GM21529 (cell line): ENCODE data around the gene GRIK1.

Experiments
- ATAC-seq: cut with Tn5 transposase; IDR thresholded peaks from one replicate; pipeline ENCODE4 v1.9.1; 2021; ENCODE audit not compliant: unreplicated experiment

GRIK1 gene

DNA sequence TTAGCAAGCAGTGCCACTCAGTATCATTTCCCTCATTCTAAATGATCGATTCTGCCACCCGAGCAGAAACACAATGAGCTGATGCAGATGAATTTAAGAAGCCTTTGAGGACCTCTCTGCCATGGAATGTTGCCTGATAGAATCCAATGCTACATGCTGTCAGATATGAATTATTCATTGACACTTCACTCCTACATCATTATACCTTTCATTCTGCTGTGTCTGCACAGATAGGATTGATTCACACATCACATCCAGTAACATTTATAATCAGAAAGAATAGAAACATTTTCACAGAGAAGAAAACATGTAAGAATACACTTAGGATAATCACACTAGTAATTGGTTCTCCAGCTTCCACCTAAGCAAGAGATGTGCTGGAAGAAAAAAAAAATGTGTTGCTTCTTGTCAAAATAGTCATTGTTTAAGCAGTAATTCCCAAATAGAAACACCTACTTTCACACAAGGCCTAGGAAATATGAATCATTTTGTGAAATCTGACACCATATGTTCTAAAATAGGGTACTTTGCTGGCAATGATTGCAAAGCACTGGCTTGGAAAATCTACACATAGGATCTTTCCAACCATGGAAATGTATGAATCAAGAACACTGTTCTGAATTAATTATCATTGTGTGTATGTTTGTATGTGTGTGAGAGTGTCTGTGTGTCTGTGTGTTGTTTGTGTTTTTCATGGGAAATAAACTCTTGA is 110.1 kb downstream of the GRIK1 start:
- ATAC-seq: no peak

DNA sequence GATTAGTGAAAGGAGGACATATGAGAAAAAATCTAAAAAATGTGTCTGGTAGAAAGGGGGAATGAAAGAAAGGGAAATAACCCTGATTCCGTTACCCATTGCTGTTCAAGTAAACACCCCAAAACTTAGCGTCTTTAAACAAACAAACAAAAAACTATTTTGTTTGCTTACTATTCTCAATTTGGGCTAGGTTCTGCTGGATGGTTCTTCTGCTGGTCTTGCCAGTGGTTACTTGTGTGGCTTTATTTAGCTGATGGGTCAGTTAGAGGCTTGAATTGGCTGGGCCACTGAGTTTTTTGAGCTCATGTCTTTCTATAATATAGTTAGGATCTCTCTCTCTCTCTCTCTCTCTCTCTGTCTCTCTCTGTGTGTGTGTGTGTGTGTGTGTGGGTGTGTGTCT is 112.1 kb downstream of the GRIK1 start:
- no peak for ATAC-seq

DNA sequence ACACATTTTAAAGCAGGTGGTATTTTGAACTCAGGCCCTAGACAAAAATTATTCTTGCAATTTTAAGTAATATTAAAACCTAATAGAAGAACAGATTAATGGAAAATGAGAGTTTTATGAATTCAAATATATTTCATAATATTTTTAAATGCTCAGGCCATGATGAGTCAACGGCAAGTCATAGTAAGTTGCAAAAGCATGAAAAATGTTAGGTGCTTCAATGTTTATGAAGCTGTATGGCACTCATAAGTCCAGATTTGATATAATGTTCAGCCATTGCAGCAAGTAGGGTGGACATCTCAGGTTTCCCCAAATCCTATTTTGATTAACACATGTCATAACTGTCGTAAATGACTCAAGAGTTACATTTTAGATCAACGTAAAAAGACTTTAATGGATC is 112.6 kb downstream of the GRIK1 start:
- ATAC-seq: no peak

DNA sequence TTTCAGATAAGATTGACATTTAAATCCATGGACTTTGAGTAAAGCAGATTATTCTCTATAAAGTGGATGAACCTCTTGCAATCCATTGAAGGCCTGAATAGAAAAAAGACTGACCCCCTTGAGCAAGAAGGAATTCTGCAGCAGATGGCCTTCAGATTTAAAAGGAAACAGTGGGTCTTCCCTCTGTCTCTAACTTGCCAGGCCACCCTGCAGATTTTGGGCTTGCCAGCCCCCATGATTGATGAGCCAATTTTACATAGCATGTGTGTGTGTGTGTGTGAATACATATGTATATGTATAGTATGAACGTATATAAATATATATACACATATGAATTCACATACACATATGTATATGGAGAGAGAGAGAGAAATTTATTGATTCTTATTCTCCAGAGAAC is 113.4 kb downstream of the GRIK1 start:
- ATAC-seq: no peak

DNA sequence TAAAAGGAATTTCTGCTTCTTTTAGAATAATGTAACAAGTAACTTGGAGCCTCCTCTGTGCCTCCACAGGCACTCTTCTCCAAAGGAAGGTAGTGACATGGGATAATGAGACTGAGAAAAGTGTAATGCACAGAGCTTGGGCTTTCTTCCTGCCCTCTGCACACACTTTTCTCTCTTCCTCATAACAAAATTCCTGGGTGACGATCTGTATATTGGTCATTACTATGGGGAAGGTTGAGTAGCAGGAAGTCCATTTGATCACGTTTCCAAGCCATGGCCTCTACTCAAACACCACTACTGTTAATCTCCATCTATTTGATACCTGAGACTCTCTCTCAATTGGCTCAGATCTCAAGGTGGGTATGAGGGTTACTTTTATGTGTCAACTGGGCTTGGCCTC is 113.9 kb downstream of the GRIK1 start:
- ATAC-seq: no peak

DNA sequence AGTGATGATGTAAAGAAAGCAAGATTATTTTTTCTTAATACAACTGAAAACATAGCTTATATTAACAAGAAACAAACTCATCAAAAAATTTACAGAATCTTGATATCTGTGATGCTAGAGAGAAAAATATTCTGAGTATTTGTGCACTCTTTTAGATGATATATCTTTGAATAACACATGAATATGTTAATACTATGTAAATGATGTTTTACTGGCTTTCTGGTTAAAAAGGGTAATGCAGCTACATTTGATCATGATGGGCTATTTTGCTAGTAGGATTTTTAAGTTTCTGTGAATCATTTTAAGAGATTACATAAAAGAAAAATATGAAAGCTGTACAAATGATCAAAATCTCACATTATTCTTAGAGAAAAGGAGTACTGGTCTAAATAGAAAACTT is 114.5 kb downstream of the GRIK1 start:
- no peak for ATAC-seq

DNA sequence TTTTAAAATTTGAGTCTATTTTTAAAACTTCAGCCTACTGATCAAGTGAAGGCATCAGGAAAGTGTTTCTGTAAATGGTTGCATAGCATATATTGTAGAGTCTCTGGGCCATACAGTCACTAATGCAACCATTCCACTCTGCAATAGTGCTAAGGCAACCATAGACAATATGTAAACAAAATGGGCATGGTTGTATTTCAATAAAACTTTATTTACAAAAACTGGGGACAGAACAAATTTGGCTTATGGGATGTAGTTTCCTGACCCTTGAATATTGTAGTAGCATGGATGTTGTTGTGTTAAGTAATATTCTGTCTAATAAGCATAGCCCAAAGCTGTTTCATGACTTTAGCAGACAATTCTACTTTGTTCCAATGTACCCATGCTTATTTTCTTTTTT is 117.7 kb downstream of the GRIK1 start:
- ATAC-seq: no peak

DNA sequence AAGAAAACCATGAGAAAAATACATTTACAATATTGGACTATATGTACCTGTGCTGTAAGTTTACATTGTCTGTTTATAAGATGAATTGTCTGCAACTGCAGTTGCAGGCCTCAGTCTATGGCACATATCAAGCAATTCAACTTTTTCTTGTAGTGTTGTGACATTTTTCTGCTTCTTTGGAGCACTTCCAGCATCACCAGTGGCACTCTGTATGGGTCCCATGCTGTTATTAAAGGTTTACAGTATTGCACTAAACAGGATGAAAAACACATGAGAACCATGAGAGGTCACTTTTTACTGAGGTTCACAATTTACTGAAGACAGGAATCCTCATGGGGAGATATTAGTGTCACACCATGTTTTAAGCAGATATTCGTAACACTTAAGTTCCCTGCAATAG is 118.6 kb downstream of the GRIK1 start:
- ATAC-seq: no peak

DNA sequence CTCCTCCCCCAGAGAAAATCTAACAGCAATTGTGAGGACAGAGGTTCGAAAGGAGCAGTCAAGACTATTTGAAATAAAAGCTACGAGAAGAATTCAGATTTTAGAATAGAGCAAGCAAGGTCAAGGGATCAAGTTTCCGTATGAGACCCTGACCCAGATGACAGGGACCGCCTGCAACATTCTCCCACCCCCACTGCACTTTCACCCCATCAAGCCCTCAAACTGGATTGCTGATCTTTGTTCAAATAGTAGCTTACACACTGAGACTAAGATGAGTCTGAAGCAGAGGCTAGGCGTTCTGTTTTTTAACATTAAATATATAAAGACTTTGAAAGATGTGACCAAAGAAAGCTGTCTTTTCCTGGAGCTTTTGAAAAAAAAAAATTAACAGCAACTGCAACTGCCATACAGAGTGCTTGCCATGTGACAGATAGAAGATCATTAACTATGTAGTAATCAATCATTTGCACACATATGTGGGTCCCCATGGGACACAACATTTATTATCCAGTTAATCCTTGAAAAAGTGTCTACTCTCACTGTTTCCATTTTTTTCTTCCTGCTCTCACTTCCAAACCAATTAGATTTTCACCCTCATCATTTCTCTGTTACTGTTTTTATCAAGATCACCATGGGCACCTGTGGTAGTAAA is 120.0 kb downstream of the GRIK1 start:
- ATAC-seq: no peak

DNA sequence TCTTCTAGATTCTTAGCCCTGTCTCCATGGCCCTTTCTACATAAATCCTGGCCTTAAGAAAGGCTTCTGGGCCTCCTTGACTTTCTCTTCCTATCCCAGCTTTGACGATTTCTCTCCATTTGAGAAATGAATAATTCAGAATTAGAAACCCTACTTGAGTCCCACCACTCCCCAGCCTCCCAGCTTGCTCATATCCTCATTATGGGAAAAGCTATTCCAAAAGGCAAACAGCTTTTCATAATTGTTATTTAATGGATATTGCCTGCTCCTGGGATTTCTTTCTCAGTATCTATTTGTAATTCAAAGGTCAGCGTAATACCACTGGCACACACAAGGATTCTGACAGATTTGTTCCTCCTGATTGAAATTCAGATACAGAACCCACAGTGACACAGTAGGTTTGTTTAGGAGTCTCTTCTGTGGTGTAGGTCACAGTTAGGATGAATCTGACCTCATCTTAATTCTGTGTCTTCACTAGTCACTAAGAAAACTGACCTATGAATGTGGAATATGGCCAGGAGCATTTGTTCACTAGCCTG is 121.3 kb downstream of the GRIK1 start:
- no peak for ATAC-seq

DNA sequence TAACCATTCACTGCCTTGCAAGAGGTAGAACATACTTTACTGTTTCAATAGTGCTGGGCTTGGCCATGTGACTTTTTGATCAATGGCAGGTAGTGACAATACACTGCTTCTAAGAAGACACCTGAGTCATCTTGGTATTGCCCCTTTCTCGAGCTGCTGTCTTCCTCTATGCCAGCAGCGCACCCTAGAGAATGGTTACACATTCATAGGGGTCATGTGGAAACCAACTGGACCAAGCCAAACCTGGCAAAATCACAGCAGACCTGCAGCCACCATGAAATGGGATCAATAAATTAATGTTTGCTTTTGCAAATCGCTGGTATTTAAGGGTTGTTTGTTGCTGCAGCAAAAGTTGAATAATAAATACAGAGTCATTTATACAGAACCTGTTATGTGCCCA is 122.3 kb downstream of the GRIK1 start:
- no peak for ATAC-seq

DNA sequence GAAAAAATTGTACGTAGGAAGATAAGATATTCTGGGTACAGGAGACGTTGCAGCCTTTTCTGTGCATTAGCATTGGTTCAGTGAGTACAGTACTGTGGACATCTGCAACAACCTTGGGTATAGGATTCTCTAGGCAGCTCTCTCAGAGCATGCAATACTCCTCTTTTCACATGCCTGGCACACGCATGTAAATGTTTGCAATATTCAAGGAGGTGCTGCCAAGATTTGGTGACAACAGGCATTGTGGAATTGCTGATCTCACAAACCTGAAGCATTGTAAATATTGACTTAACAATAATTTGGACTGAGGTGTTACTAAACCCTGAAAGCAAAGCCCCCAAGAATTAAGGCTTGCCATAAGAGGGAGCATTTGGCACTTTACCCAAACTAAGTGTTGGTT is 126.8 kb downstream of the GRIK1 start:
- ATAC-seq: no peak

DNA sequence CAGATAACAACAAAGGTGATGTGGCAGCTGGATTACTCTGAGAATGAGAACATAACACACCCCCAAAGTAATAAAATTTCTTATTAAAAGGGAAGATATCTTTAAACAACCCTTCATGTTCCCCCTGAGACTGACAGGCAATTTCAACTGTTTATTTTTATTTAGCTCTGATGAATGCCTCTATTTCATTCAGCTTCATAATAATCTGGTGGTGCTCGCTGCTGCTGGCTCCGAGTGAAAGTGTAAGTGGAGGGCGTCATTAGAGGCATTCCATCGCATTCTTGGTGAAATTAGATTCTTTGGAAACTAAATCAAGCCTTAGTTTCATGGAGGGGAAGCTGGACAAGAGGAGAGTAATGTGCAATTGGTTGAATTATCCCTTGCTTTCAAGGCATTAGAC is 128.9 kb downstream of the GRIK1 start:
- no peak for ATAC-seq

DNA sequence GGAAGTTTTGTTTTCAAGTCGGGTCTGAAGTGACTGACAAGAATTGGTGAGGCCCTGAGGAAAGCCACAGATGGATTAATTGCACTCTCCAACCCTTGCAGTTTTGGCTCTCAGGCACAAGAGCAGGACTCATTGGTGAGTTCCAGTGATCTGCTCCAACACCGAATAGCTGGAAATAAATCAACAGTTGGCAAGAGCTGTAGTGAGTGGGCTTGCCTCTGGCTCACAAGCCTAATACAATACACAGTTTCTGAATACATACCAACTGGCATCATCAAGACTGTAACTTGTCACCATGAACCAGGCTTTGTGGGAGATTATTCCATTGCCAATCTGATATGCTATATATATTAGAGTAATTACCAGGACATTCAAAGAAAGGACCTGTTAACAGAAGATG is 131.6 kb downstream of the GRIK1 start:
- no peak for ATAC-seq

DNA sequence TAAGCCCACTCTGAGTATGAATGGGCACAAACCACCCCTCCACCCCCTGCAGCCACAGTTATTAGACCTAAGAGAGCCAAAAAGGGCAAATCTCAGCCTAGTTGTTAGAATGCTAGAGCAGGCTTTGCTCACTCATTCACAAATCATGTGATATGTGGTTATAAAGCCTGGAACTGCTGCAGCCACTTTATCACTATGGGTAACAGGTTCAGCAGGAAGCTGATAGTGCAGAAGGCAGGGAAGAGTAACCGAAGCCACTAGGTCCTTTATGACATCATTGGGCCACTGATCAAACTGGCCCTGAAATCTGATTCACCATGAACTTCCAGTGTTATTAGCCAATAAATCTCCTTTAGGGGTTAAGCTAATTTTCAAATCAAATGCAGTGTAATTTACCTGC is 134.7 kb downstream of the GRIK1 start:
- no peak for ATAC-seq

DNA sequence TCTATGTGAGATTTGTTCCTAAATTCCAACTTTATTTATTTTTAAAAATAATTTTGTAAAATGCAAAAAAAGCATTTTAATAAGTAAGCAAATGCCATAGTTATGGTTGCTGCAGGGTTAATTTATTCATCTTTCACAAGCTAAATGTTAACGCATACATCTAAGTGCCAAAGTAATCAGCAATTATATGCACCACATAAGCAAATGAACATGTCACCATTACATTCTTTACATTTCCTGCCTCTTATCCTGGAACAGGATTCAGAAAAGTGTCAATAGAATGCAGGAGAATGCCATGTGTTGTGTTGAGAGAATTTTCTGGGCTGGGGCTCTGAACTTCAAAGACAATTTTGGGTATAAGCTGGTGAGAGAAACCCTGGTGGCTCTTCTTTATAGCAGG is 136.6 kb downstream of the GRIK1 start:
- ATAC-seq: no peak

DNA sequence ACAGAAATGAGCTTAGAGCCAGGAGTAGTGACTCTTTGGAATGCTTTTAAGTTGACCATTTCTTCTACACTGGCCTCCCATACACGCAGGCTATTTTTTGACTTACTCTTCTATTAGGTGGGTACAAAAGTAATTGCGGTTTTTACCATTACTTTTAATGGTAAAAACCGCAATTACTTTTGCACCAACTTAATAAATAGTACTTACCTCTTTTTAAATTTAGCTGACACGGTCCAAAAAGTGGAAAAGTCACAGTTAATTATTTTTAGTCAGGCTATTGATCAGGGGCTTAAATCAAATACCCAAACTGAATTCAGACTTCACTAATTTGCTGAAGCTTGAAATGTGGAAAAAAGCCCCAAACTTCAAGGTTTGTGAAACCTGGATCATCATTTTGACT is 138.7 kb downstream of the GRIK1 start:
- no peak for ATAC-seq

DNA sequence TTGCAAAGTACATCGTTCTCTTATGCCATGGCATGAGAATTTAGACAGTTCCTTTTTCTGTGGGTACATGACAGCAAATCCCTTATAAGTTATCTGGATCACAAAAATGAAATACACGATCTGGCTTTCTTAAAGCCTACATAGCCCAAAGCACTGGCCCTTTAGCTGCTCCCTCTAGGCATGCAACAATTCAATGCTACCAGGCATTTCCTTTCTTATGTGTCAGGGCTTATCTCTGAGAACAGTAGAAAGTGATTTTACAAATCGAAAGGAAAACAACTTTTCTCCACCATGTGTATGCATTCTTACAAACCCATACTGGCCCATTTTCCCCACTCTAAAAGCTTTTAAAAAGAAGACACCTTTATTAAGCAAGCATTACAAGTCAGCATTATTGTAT is 139.7 kb downstream of the GRIK1 start:
- no peak for ATAC-seq

DNA sequence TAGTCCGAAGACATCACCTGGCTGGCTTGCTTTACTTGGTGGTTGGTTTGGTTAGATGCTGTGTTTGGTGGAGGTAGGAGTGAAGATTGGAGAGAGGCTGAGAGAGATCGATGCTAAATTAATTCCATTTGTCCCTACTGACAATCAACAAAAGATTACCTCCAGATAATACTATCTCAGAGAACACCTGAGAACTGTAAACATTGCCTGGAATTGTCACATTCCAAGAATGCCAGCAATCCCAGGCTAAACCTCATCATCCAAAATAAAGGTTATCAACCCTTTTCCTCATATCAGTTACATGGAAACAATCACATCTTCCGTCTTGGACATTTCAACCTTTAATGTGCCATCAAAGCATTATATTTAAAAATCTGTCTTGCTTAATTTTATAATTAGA is 141.0 kb downstream of the GRIK1 start:
- ATAC-seq: no peak

DNA sequence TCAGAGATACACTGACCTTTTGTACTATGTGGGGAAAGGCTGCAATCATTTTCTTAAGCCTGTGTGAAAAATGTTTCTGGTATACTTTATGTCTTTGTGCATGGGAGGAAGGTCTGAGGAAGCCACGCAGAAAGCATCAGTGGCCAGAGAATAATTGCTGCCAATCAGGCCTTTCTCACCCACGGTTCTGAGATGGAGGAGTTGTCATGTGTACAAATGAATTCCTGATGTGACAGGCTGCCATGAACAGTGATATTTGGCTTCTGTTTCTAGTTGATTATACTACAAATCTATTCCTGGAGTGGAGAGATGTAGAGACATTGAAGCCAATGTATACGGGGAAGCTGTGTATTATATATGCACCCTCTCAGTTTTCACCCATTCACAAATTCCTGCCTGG is 142.6 kb downstream of the GRIK1 start:
- no peak for ATAC-seq

DNA sequence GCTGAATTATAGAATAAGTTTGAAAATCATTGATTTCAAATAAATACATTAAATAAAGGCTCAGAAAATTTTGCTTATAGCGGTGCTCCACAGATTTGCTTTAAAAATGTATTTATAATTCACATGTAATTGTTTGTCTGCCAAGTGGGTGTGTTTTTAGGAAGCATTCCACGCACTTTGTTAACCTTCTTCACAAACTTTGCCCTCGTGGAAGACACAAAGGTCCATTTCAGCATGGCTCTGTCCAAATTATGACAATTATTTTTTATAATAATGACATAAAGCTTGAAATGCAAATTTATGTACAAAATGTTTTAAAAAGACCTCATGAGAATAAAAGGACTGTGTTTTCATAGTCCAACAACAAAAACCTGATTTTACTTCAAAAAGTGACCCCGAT is 146.1 kb downstream of the GRIK1 start:
- ATAC-seq: no peak

DNA sequence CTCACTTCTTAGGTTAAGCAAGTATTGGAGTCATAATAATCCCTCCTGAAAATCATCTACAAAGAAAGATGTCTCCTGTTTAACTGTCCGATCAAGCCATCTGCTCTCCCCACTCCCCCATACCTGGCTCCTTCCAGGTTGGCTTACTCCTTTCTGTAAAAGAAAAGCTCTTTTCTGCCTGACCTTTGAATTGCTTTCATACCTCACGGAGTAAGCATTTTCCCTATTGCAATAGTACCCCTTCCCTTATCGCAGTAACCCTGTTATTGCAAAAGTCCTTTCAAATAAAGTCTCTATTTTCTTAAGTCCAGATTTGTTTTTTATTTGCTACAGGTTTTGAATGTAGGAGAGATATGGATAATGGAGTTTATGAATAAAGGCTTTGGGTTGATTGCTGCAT is 150.4 kb downstream of the GRIK1 start:
- no peak for ATAC-seq

DNA sequence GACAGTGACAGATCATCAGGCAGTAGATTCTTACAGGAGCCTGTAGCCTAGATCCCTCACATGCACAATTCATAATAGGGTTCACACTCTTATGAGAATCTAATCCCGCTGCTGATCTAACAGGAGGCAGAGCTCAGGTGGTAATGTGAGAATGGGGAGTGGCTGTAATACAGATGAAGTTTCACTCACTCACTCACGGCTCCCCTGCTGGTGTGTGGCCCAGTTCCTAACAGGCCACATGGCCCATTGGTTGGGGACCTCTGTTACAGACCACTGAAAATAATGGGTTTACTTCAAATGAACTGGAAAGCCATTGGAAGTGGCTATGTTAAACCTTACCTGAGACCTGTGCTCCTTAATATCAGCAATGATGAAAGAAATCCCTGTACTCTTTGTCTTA is 151.0 kb downstream of the GRIK1 start:
- ATAC-seq: no peak
